Bronchial epithelial cell (primary cell): Measurements from ENCODE around the gene PYDC2. TPM values are rescaled to one million over a fixed set of nuclear protein-coding genes. Genes with fewer than 3 reads are reported as not detected.

ENCODE experiments used
- DNase-seq: peaks from one replicate; pipeline ENCODE4 v3.0.0-alpha.2; 2010; ENCODE audit warnings: low read depth
- FAIRE-seq: peaks from 2 replicates; lab custom pipeline; 2011; peaks lifted over from hg19 to GRCh38; lab: Jason Lieb, UNC
- H3K27me3 ChIP-seq: 2 replicates; pipeline ENCODE4 v1.5.1; 2011; ENCODE audit warnings: low read length; ENCODE audit not compliant: control insufficient read depth, insufficient read depth
- H3K36me3 ChIP-seq: 2 replicates; pipeline ENCODE4 v1.5.1; 2011; ENCODE audit warnings: low read length; ENCODE audit not compliant: control insufficient read depth, insufficient read depth
- H3K4me3 ChIP-seq: 2 replicates; pipeline ENCODE4 v1.5.1; 2011; ENCODE audit warnings: mild to moderate bottlenecking, low read depth, low read length, control low read depth
- total RNA-seq: library from RNA; depleted of rRNA; stranded (reverse); fragments of >200 nt; gene quantifications from 2 replicates; pipeline ENCODE4 v1.2.1, GENCODE V29; 2014
- TF ChIP-seq, protein P1 (sequence below): IDR thresholded peaks from 2 replicates; pipeline ENCODE4 v1.5.1; 2011; ENCODE audit warnings: mild to moderate bottlenecking, moderate library complexity, low read length, control low read depth, inconsistent platforms; ENCODE audit not compliant: insufficient read depth, severe bottlenecking

The PYDC2 gene
- total RNA-seq, result not detected in 2 replicates

DNA sequence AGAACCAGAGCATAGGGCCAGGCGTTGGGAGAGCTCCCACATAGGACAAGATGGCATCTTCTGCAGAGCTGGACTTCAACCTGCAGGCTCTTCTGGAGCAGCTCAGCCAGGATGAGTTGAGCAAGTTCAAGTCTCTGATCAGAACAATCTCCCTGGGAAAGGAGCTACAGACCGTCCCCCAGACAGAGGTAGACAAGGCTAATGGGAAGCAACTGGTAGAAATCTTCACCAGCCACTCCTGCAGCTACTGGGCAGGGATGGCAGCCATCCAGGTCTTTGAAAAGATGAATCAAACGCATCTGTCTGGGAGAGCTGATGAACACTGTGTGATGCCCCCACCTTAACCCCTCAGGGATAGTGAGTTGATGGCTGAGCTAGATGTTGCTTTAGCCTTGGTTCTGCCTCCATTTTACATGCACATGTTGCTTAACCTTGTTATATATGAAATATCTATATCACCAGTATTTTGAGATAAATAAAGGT lies at the start of gene PYDC2:
Gene PYDC2 (plus strand): TSS at position 51 of the 483 bp plus-strand sequence. CDS start 0 bp downstream, at position 51.
- DNase-seq (no peak), FAIRE-seq (no peak)
- Histone ChIP-seq H3K27me3 (no peaks in the 10 kb centered on the region), H3K4me3 (no peak within 1 kb of the TSS), H3K36me3 (no peaks in the 10 kb centered on the region)
- TF ChIP-seq, protein P1, sequence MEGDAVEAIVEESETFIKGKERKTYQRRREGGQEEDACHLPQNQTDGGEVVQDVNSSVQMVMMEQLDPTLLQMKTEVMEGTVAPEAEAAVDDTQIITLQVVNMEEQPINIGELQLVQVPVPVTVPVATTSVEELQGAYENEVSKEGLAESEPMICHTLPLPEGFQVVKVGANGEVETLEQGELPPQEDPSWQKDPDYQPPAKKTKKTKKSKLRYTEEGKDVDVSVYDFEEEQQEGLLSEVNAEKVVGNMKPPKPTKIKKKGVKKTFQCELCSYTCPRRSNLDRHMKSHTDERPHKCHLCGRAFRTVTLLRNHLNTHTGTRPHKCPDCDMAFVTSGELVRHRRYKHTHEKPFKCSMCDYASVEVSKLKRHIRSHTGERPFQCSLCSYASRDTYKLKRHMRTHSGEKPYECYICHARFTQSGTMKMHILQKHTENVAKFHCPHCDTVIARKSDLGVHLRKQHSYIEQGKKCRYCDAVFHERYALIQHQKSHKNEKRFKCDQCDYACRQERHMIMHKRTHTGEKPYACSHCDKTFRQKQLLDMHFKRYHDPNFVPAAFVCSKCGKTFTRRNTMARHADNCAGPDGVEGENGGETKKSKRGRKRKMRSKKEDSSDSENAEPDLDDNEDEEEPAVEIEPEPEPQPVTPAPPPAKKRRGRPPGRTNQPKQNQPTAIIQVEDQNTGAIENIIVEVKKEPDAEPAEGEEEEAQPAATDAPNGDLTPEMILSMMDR, result no peak

DNA sequence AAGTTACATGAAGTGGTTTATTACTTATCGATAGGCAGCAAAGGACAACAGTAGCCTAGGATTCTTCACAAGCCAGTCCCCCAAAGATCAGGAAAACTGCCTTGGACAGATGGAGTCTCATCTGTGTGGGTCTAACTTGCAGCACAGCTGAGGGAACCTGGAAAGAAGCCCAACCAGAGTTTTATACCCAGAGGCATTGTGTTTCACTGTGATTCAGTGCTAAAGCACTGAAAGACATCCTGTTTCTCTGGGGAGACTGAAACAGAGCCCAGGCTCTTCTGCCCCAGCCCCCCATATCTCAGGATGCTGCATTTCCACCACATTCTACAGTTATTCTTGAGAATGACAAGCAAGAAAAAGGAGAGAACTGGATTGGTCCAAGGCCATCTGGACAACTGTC lies 48.2 kb upstream of the PYDC2 start:
- no peak for FAIRE-seq
- H3K4me3 ChIP-seq, result no peak overlapping the region
- TF ChIP-seq, protein P1, result no peak
- no peaks in the 10 kb centered on the region for H3K36me3 ChIP-seq
- H3K27me3 ChIP-seq, result no peaks in the 10 kb centered on the region
- DNase-seq, result peak; percentile 86

DNA sequence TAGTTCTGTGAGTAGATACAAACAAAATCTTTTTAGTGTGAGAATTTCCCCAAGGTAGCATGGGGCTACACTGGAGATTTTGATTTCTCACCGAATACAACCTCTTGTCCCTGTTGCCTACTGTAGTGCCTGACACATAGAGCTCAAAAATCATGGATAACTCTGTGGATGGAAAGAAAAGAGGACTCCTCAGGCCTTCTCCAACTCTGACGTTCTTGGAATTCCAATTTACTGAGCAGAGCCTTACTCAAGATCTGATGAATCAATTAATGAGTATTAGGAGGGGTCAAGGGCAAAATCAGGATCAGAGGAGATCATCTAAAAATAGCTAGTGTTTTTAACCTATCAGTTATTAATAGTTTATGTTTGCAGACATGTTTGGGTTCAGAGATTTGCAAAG lies 46.7 kb upstream of the PYDC2 start:
- FAIRE-seq (no peak), DNase-seq (no peak)
- Histone ChIP-seq H3K4me3 (no peak overlapping the region), H3K27me3 (no peaks in the 10 kb centered on the region), H3K36me3 (no peaks in the 10 kb centered on the region)
- TF ChIP-seq, protein P1, result no peak

DNA sequence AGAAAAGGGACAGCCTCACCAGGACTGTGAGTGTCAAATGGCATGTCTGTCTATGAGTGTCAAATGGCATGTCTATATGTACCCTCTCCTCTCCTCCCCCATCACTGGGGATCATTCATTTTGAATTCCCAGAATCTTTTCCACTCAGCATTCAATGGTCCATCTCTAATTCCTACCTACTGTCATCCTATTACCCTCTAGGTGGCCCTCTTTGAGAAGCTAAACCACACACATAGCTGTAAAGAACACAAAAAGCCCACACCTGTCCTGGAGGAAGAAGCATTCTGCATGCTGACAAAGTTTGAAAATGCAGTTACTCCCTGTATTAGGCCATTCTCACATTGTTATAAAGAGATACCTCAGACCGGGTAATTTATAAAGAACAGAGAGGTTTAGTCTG lies 46.2 kb upstream of the PYDC2 start:
- Histone ChIP-seq H3K36me3 (no peaks in the 10 kb centered on the region), H3K27me3 (no peaks in the 10 kb centered on the region), H3K4me3 (no peak overlapping the region)
- TF ChIP-seq, protein P1, result no peak
- DNase-seq (no peak), FAIRE-seq (no peak)

DNA sequence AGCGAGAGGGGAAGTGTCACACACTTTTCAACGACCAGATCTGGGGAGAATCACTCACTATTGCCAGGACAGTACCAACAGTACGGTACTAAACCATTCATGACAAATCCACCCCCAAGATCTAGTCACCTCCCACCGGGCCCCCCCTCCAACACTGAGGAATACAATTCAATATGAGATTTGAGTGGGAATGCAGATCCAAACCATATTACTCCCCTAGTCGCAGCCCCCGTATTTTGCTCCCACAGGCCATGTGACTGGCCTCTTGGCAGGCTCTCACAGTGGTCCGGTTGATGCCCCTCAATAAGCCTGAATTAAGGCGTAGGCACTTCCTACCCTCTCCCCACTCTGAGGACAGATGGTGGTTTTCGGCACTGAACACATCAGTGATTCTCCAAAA lies 45.4 kb upstream of the PYDC2 start:
- FAIRE-seq (no peak), DNase-seq (no peak)
- Histone ChIP-seq H3K4me3 (no peak overlapping the region), H3K27me3 (no peaks in the 10 kb centered on the region), H3K36me3 (no peaks in the 10 kb centered on the region)
- TF ChIP-seq, protein P1, result no peak

DNA sequence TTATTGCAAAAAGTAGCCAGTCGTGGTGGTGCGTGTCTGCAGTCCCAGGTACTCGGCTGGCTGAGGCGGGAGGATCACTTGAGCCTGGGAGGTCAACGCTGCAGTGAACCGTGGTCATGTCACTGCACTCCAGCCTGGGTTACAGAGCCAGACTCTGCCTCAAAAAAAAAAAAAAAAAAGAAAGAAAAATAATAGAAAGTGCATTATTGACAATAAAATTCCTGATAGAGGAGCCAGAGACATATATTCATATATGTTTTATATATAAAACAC lies 43.6 kb upstream of the PYDC2 start:
- no peaks in the 10 kb centered on the region for H3K36me3 ChIP-seq
- FAIRE-seq, result no peak
- H3K27me3 ChIP-seq, result no peaks in the 10 kb centered on the region
- TF ChIP-seq, protein P1, result no peak
- H3K4me3 ChIP-seq, result no peak overlapping the region
- no peak for DNase-seq
